ENCODE data around the gene ZFYVE21. TPM values are rescaled to one million over a fixed set of nuclear protein-coding genes. Genes with fewer than 3 reads are reported as not detected.

The ZFYVE21 gene
- 44.8 and 46.3 TPM in 2 replicates for total RNA-seq (2014; rRNA removed; shearing (Covaris generic))

DNA sequence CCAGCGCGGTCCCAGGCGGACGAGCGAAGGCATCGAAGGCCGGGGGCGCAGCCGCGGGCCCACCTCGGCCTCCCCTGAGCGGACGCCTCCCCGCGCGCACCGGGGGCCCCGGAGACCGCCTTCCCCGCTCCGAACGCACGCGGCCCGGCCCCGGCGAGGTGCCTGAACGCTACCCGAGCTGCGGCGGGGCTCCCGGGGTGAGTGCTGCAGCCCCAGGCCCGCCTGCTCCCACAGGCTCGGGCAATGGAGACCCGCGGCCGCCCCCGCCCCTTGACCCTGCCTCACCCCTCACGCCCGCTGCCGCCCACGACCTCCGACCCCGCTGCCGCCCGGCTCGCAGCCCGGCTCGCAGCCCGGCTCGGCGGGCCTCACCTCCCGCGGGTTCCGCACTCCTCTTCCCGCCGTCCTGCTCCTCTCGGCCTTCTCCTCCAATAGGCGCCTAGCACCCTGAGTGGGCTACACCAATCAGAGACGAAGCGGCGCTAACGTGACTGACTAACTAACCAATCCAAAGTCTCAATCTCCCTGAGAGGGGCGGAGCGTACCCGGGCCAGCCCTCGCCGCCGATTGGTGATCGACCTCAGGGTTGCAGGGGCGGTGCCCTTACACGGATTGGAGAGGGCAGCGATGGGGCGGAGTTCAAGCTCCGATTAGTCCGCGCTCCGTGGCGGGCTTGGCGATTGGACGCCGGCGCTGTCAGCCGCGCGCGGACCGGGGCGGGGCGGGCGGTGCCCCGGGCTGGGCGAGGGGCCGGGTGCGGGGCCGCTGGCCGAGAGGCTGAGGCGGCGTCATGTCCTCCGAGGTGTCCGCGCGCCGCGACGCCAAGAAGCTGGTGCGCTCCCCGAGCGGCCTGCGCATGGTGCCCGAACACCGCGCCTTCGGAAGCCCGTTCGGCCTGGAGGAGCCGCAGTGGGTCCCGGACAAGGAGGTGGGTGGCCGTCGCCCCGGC, at the start of gene ZFYVE21, which contains the start of gene XRCC3:
ZFYVE21 (plus strand) TSS at position 759 of the 949 bp plus-strand sequence; CDS start at position 791, 32 bp downstream.
XRCC3 (minus strand) TSS at position 400 of the 949 bp plus-strand sequence. CDS start 4,364 bp downstream, outside the sequence.
- Histone ChIP-seq H3K36me3 (peaks cover 30% of the 10 kb centered on the region), H3K4me3 (peak within 1 kb of the TSS; percentile 79), H3K9me3 (replicated peaks) (no peaks in the 10 kb centered on the region), H3K27ac (peak within 1 kb of the TSS; percentile 59), H3K27me3 (replicated peaks) (no peaks in the 10 kb centered on the region), H3K4me1 (replicated peaks) (peaks cover 23% of the 10 kb centered on the region)
- DNase-seq (ENCODE audit: low read depth in 1 of 2, low spot score in 2 of 2): peak; percentile 99

GRCh38 chr14:103667671-103668070, 47.9 kb upstream of the ZFYVE21 start:
- no peak overlapping the region for H3K4me3 ChIP-seq
- H3K27me3 ChIP-seq (replicated peaks): no peaks in the 10 kb centered on the region
- H3K27ac ChIP-seq: no peak overlapping the region
- no peak for DNase-seq (ENCODE audit: low read depth in 1 of 2, low spot score in 2 of 2)
- no peaks in the 10 kb centered on the region for H3K9me3 ChIP-seq (replicated peaks)
- peaks cover 36% of the 10 kb centered on the region for H3K4me1 ChIP-seq (replicated peaks)
- H3K36me3 ChIP-seq: peaks cover 85% of the 10 kb centered on the region

- no peak overlapping the region for H3K4me3 ChIP-seq
Observed at GRCh38 chr14:103668117-103668516, 47.5 kb upstream of the ZFYVE21 start.

GRCh38 chr14:103669370-103669769, 46.2 kb upstream of the ZFYVE21 start:
- DNase-seq (ENCODE audit: low read depth in 1 of 2, low spot score in 2 of 2): no peak
- H3K4me1 ChIP-seq (replicated peaks): peaks cover 19% of the 10 kb centered on the region
- H3K4me3 ChIP-seq: no peak overlapping the region
- H3K27me3 ChIP-seq (replicated peaks): no peaks in the 10 kb centered on the region
- H3K9me3 ChIP-seq (replicated peaks): no peaks in the 10 kb centered on the region
- no peak overlapping the region for H3K27ac ChIP-seq
- H3K36me3 ChIP-seq: peaks cover 91% of the 10 kb centered on the region

More at GRCh38 chr14:103668117-103668516, 47.5 kb upstream of the ZFYVE21 start:
- Histone ChIP-seq H3K27ac (no peak overlapping the region), H3K36me3 (peaks cover 85% of the 10 kb centered on the region), H3K9me3 (replicated peaks) (no peaks in the 10 kb centered on the region), H3K4me1 (replicated peaks) (peaks cover 32% of the 10 kb centered on the region), H3K27me3 (replicated peaks) (no peaks in the 10 kb centered on the region)
- DNase-seq (ENCODE audit: low read depth in 1 of 2, low spot score in 2 of 2): no peak

DNA sequence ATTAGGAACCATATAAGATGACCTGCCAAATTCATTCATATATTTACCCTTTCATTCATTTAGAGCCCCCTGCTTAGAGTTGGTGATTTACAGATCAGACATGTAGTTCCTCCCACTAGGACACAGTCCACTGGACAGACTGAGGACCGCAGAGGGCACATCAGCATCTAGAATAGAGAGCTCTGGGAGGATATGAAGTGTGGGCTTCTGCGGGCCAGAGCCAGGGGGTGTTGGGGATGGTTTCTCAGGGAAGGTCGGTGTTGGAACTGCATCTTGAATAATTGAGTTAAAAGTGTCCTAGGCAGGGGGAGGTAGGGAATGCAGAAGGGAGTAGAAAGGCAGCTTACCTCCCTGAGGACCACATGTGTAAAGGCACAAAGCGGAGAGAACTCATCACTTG, 43.7 kb upstream of the ZFYVE21 start:
- H3K9me3 ChIP-seq (replicated peaks): no peaks in the 10 kb centered on the region
- H3K36me3 ChIP-seq: peaks cover 97% of the 10 kb centered on the region
- no peak for DNase-seq (ENCODE audit: low read depth in 1 of 2, low spot score in 2 of 2)
- H3K4me3 ChIP-seq: no peak overlapping the region
- H3K27me3 ChIP-seq (replicated peaks): no peaks in the 10 kb centered on the region
- H3K27ac ChIP-seq: no peak overlapping the region
- no peaks in the 10 kb centered on the region for H3K4me1 ChIP-seq (replicated peaks)

- no peak for DNase-seq (ENCODE audit: low read depth in 1 of 2, low spot score in 2 of 2)
- Histone ChIP-seq H3K27me3 (replicated peaks) (no peaks in the 10 kb centered on the region), H3K4me1 (replicated peaks) (no peaks in the 10 kb centered on the region), H3K27ac (no peak overlapping the region), H3K4me3 (no peak overlapping the region), H3K9me3 (replicated peaks) (no peaks in the 10 kb centered on the region), H3K36me3 (peaks cover 95% of the 10 kb centered on the region)
Observed at GRCh38 chr14:103675957-103676356, 39.7 kb upstream of the ZFYVE21 start.

- Histone ChIP-seq H3K9me3 (replicated peaks) (no peaks in the 10 kb centered on the region), H3K27me3 (replicated peaks) (no peaks in the 10 kb centered on the region), H3K4me1 (replicated peaks) (no peaks in the 10 kb centered on the region), H3K4me3 (no peak overlapping the region), H3K27ac (no peak overlapping the region), H3K36me3 (peaks cover 95% of the 10 kb centered on the region)
- no peak for DNase-seq (ENCODE audit: low read depth in 1 of 2, low spot score in 2 of 2)
Observed at GRCh38 chr14:103676881-103677675, 38.5 kb upstream of the ZFYVE21 start.

DNA sequence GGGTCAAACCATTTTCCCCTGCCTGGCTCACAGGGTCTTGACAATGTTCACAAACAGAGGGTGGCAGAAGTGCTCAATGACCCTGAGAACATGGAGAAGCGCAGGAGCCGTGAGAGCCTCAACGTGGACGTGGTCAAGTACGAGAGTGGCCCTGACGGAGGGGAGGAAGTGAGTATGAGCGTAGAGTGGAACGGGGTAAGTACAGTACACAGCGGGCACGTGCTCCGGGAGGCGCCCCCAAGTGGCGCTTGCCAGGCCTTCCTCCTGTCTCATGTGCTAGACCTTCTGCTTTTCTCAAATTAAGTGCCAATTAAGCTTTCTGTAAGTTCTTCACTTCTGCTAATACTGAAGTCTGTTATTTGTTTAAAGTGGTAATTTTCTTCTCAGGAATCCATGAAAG, 36.3 kb upstream of the ZFYVE21 start:
- peaks cover 92% of the 10 kb centered on the region for H3K36me3 ChIP-seq

GRCh38 chr14:103680491-103681231, 34.9 kb upstream of the ZFYVE21 start:
- Histone ChIP-seq H3K36me3 (peaks cover 92% of the 10 kb centered on the region), H3K9me3 (replicated peaks) (no peaks in the 10 kb centered on the region), H3K4me3 (no peak overlapping the region), H3K27ac (no peak overlapping the region), H3K27me3 (replicated peaks) (no peaks in the 10 kb centered on the region), H3K4me1 (replicated peaks) (no peaks in the 10 kb centered on the region)
- no peak for DNase-seq (ENCODE audit: low read depth in 1 of 2, low spot score in 2 of 2)

More for the DNA sequence above, 36.3 kb upstream of the ZFYVE21 start:
- Histone ChIP-seq H3K4me1 (replicated peaks) (no peaks in the 10 kb centered on the region), H3K4me3 (no peak overlapping the region), H3K27me3 (replicated peaks) (no peaks in the 10 kb centered on the region), H3K27ac (no peak overlapping the region), H3K9me3 (replicated peaks) (no peaks in the 10 kb centered on the region)
- no peak for DNase-seq (ENCODE audit: low read depth in 1 of 2, low spot score in 2 of 2)

DNA sequence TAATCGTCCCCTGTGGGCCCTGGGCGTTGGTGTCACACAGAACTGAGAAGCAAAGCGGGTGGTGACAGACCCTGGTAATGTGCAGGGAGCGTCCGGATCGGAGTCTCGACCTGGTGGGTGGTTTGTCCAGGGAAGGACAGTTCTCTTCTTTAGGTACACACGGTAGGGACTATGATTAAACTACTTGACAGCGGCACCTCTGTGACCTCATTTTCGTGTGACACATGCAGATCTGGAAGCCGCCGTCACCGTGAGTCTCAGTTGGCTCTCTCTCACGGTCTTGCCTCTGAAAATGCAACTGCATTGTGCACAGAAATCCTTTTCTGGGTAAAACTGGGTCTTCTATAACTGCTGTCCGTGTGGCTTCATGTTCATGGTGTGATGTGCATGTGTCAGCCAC, 32.5 kb upstream of the ZFYVE21 start:
- no peaks in the 10 kb centered on the region for H3K27me3 ChIP-seq (replicated peaks)
- DNase-seq (ENCODE audit: low read depth in 1 of 2, low spot score in 2 of 2): no peak
- no peak overlapping the region for H3K27ac ChIP-seq
- H3K4me3 ChIP-seq: no peak overlapping the region
- no peaks in the 10 kb centered on the region for H3K4me1 ChIP-seq (replicated peaks)
- peaks cover 92% of the 10 kb centered on the region for H3K36me3 ChIP-seq
- H3K9me3 ChIP-seq (replicated peaks): no peaks in the 10 kb centered on the region

DNA sequence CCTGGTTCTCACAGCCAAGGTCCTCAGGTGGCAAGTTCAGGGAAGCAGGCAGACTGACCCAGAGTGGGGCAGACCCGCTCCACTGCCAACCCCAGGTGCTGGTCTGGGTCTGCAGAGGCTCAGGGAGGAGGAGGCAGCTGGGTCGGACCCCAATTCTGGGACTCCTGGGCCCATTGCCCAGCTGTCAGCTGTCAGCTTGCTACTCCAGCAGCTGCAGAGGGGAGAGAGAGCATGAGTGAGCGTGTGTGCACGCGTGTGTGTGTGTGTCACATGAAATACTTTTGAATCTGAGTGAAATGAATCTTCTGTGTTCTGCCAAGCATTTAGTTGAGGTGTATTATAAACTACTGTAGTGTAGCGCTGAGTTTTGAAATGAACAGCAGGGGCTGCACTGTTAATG, 31.1 kb upstream of the ZFYVE21 start:
- Histone ChIP-seq H3K36me3 (peaks cover 94% of the 10 kb centered on the region), H3K9me3 (replicated peaks) (no peaks in the 10 kb centered on the region), H3K27me3 (replicated peaks) (no peaks in the 10 kb centered on the region), H3K4me3 (no peak overlapping the region), H3K27ac (no peak overlapping the region), H3K4me1 (replicated peaks) (no peaks in the 10 kb centered on the region)
- no peak for DNase-seq (ENCODE audit: low read depth in 1 of 2, low spot score in 2 of 2)

- Histone ChIP-seq H3K36me3 (peaks cover 94% of the 10 kb centered on the region), H3K4me3 (no peak overlapping the region)
- no peak for DNase-seq (ENCODE audit: low read depth in 1 of 2, low spot score in 2 of 2)
Observed at GRCh38 chr14:103684871-103685270, 30.7 kb upstream of the ZFYVE21 start.

More at GRCh38 chr14:103684871-103685270, 30.7 kb upstream of the ZFYVE21 start:
- Histone ChIP-seq H3K9me3 (replicated peaks) (no peaks in the 10 kb centered on the region), H3K27ac (no peak overlapping the region), H3K4me1 (replicated peaks) (no peaks in the 10 kb centered on the region), H3K27me3 (replicated peaks) (no peaks in the 10 kb centered on the region)
